A673 (cell line): ENCODE measurements around the gene LRRC3. TPM values are rescaled to one million over a fixed set of nuclear protein-coding genes. Genes with fewer than 3 reads are reported as not detected.

ENCODE experiments used
- BruUV-seq: library from RNA; stranded (reverse); fragments of 400-500 nt; replicated peaks from 2 replicates; lab custom pipeline; 2021; lab: Mats Ljungman, UMichigan
- CTCF ChIA-PET: fragments of 300-600 bp; sonication (Branson Sonifier 250); formaldehyde crosslinking; loops from one replicate; lab custom pipeline; 2022; ENCODE audit warnings: antibody characterized with exemption; lab: Charles Lee
- POLR2A ChIA-PET: fragments of 300-600 bp; sonication (Branson Sonifier 250); formaldehyde crosslinking; loops from one replicate; lab custom pipeline; 2022; ENCODE audit warnings: antibody characterized with exemption; ENCODE audit not compliant: low non-redundant PET; lab: Charles Lee
- DNase-seq: peaks from one replicate; pipeline ENCODE4 v3.0.0-alpha.2; 2015; ENCODE audit warnings: low spot score
- H3K27ac ChIP-seq: fragments of 200-600 bp; sonication (generic); 2 replicates; pipeline ENCODE4 v1.5.1; 2016; ENCODE audit warnings: mixed run types, low read depth, mild to moderate bottlenecking, mixed read lengths, antibody characterized with exemption, low read length; ENCODE audit not compliant: poor library complexity, severe bottlenecking
- H3K27me3 ChIP-seq: fragments of 200-600 bp; sonication (generic); replicated peaks from 2 replicates; pipeline ENCODE4 v1.6.1; 2017; ENCODE audit warnings: mixed run types, low read depth, mild to moderate bottlenecking, mixed read lengths, antibody characterized with exemption, low read length; ENCODE audit not compliant: insufficient read depth, poor library complexity
- H3K36me3 ChIP-seq: fragments of 200-600 bp; sonication (generic); 2 replicates; pipeline ENCODE4 v1.6.1; 2016; ENCODE audit warnings: mixed run types, mild to moderate bottlenecking, mixed read lengths, antibody characterized with exemption, low read length; ENCODE audit not compliant: insufficient read depth, poor library complexity, severe bottlenecking
- H3K4me1 ChIP-seq: fragments of 200-600 bp; sonication (generic); 2 replicates; pipeline ENCODE4 v1.6.1; 2017; ENCODE audit warnings: mixed run types, mild to moderate bottlenecking, mixed read lengths, antibody characterized with exemption, low read length; ENCODE audit not compliant: insufficient read depth, poor library complexity, severe bottlenecking
- H3K4me3 ChIP-seq: fragments of 200-600 bp; sonication (generic); 2 replicates; pipeline ENCODE4 v1.5.1; 2016; ENCODE audit warnings: low read depth, mixed run types, mild to moderate bottlenecking, mixed read lengths, low read length; ENCODE audit not compliant: poor library complexity, severe bottlenecking
- H3K9me3 ChIP-seq: fragments of 200-600 bp; sonication (generic); 2 replicates; pipeline ENCODE4 v1.6.1; 2016; ENCODE audit warnings: mixed run types, low read depth, mild to moderate bottlenecking, mixed read lengths, antibody characterized with exemption, low read length; ENCODE audit not compliant: poor library complexity, severe bottlenecking
- CTCF ChIP-seq: fragments of 300-800, 200-600 bp; sonication (generic); conservative IDR thresholded peaks from 2 replicates; pipeline ENCODE4 v1.5.1; 2017; ENCODE audit warnings: low read depth, mild to moderate bottlenecking, antibody characterized with exemption, low read length, moderate library complexity, mixed read lengths
- EZH2 ChIP-seq: fragments of 200-600 bp; sonication (generic); IDR thresholded peaks from 2 replicates; pipeline ENCODE4 v1.6.1; 2017; ENCODE audit warnings: borderline replicate concordance, low read depth, mild to moderate bottlenecking, mixed read lengths, antibody characterized with exemption, low read length; ENCODE audit not compliant: poor library complexity, severe bottlenecking
- intact Hi-C: fragments of 100-400 bp; cut with micrococcal nuclease; formaldehyde crosslinking; loops from one replicate; pipeline ENCODE4 v1.10.0; 2022; ENCODE audit not compliant: unreplicated experiment
- total RNA-seq: library from RNA; stranded (reverse); gene quantifications from 2 replicates; pipeline ENCODE4 v1.2.3, GENCODE V29; 2021

Gene LRRC3
- total RNA-seq, 1 experiment from 2014 or later = 1.5 TPM

DNA sequence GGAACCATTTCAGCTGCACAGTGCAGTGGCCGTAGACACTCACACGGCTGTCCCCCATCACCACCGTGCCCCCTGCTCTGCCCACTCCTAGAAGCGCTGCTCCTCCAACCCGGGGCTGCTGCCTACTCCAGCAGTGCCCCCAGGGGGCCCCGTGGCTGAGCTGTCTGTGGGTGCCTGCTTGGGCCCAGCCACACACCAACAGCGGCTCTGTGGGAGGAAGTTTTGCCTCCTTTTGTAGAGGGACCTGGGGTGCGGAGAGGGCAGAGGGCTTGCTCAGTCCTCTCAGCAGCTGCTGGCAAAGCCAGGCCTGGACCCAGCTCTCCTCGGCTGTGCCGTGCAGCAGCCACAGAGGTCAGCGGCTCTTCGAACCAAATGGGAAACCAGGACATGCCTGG is 11.4 kb upstream of the LRRC3 start:
- TF ChIP-seq CTCF (no peak), EZH2 (no peak)
- Histone ChIP-seq H3K27me3 (peaks cover 4% of the 10 kb centered on the region), H3K4me1 (no peaks in the 10 kb centered on the region), H3K9me3 (no peaks in the 10 kb centered on the region), H3K27ac (no peak overlapping the region), H3K4me3 (no peak overlapping the region), H3K36me3 (no peaks in the 10 kb centered on the region)
- intact Hi-C loops = no loop called here
- BruUV-seq = no TSS peak
- DNase-seq = no peak
- ChIA-PET CTCF (no interaction called here), POLR2A (no interaction called here)

GRCh38 chr21:44444286-44444931 is 10.9 kb upstream of the LRRC3 start:
- CTCF ChIA-PET = interaction anchor here (0.7 kb wide), 1 partner anchor 349 kb away, joined by 4 read pairs; no protein-coding TSS in a partner anchor
- Histone ChIP-seq H3K4me1 (no peaks in the 10 kb centered on the region), H3K9me3 (no peaks in the 10 kb centered on the region), H3K36me3 (no peaks in the 10 kb centered on the region), H3K27me3 (peaks cover 10% of the 10 kb centered on the region), H3K27ac (no peak overlapping the region), H3K4me3 (no peak overlapping the region)
- POLR2A ChIA-PET = no interaction called here
- no peak for DNase-seq
- BruUV-seq = no TSS peak
- TF ChIP-seq CTCF (peak; percentile 51; the same call in 1 of the 2 replicates), EZH2 (no peak)
- intact Hi-C loops = no loop called here

GRCh38 chr21:44445145-44445812 is 10.0 kb upstream of the LRRC3 start:
- Histone ChIP-seq H3K27ac (no peak overlapping the region), H3K9me3 (no peaks in the 10 kb centered on the region), H3K4me1 (no peaks in the 10 kb centered on the region), H3K4me3 (no peak overlapping the region), H3K27me3 (peaks cover 10% of the 10 kb centered on the region), H3K36me3 (no peaks in the 10 kb centered on the region)
- ChIA-PET POLR2A (no interaction called here), CTCF (interaction anchor here (0.7 kb wide), 1 partner anchor 348 kb away, joined by 4 read pairs; no protein-coding TSS in a partner anchor)
- DNase-seq = no peak
- BruUV-seq = no TSS peak
- no peak for TF ChIP-seq CTCF
- TF ChIP-seq EZH2 = no peak
- intact Hi-C loops = no loop called here
